Osteoblast (primary cell): ENCODE measurements around the gene LCK. TPM values are rescaled to one million over a fixed set of nuclear protein-coding genes. Genes with fewer than 3 reads are reported as not detected.
A peak's percentile ranks its signal among the peaks of the same experiment; 100 is the strongest.

Experiments
- DNase-seq: peaks from one replicate; pipeline ENCODE4 v3.0.0; 2011; ENCODE audit warnings: low spot score, mixed read lengths; ENCODE audit not compliant: insufficient read length; ENCODE audit errors: missing footprints
- H2AFZ ChIP-seq: 2 replicates; pipeline ENCODE4 v1.6.0; 2011; ENCODE audit warnings: mild to moderate bottlenecking, low read length
- H3K27ac ChIP-seq: 2 replicates; pipeline ENCODE4 v1.5.1; 2011; ENCODE audit warnings: mild to moderate bottlenecking, low read depth, low read length, moderate library complexity
- H3K27me3 ChIP-seq: 2 replicates; pipeline ENCODE4 v1.6.0; 2012; ENCODE audit warnings: mild to moderate bottlenecking, control low read depth, inconsistent platforms, low read length, moderate library complexity; ENCODE audit not compliant: insufficient read depth
- H3K36me3 ChIP-seq: 2 replicates; pipeline ENCODE4 v1.5.1; 2011; ENCODE audit warnings: mild to moderate bottlenecking, low read length, control low read depth, moderate library complexity; ENCODE audit not compliant: insufficient read depth
- H3K4me1 ChIP-seq: 2 replicates; pipeline ENCODE4 v1.5.1; 2011; ENCODE audit warnings: mild to moderate bottlenecking, low read length, control low read depth, moderate library complexity; ENCODE audit not compliant: insufficient read depth
- H3K4me2 ChIP-seq: 2 replicates; pipeline ENCODE4 v1.6.0; 2011; ENCODE audit warnings: mild to moderate bottlenecking, low read length; ENCODE audit not compliant: insufficient read depth
- H3K4me3 ChIP-seq: fragments of 200-600 bp; sonication (generic); 3 replicates; pipeline ENCODE4 v1.5.1; 2012; ENCODE audit warnings: mild to moderate bottlenecking, low read length, inconsistent platforms; ENCODE audit not compliant: insufficient read depth
- H3K79me2 ChIP-seq: 2 replicates; pipeline ENCODE4 v1.6.0; 2012; ENCODE audit warnings: mild to moderate bottlenecking, low read length, control low read depth, inconsistent platforms; ENCODE audit not compliant: insufficient read depth
- H3K9me3 ChIP-seq: 2 replicates; pipeline ENCODE4 v1.5.1; 2011; ENCODE audit warnings: low read depth, low read length, control low read depth
- H4K20me1 ChIP-seq: 2 replicates; pipeline ENCODE4 v1.6.0; 2012; ENCODE audit warnings: mild to moderate bottlenecking, low read length, control low read depth; ENCODE audit not compliant: insufficient read depth
- CTCF ChIP-seq: IDR thresholded peaks from 2 replicates; pipeline ENCODE4 v1.5.1; 2011; ENCODE audit warnings: mild to moderate bottlenecking, low read depth, low read length, moderate library complexity; ENCODE audit errors: extremely low read depth
- total RNA-seq: library from RNA; depleted of rRNA; stranded (reverse); fragments of >200 nt; gene quantifications from 2 replicates; pipeline ENCODE4 v1.2.3, GENCODE V29; 2012

Gene LCK
- total RNA-seq, 1 donor: not detected

GRCh38 chr1:32247452-32247851, 3.6 kb upstream of the LCK start:
- no peak overlapping the region for H3K4me2 ChIP-seq
- no peak for DNase-seq
- no peaks in the 10 kb centered on the region for H4K20me1 ChIP-seq
- no peaks in the 10 kb centered on the region for H3K9me3 ChIP-seq
- H3K4me3 ChIP-seq: no peak overlapping the region
- TF ChIP-seq CTCF: no peak
- peaks cover under 1% of the 10 kb centered on the region for H3K27me3 ChIP-seq
- peak overlapping the region; percentile 36 for H2AFZ ChIP-seq
- peak overlapping the region; percentile 65 for H3K27ac ChIP-seq
- H3K36me3 ChIP-seq: no peaks in the 10 kb centered on the region
- H3K79me2 ChIP-seq: no peaks in the 10 kb centered on the region
- H3K4me1 ChIP-seq: peaks cover 18% of the 10 kb centered on the region

GRCh38 chr1:32247983-32248889, 2.8 kb upstream of the LCK start:
- H2AFZ ChIP-seq: peak overlapping the region; percentile 11
- no peaks in the 10 kb centered on the region for H4K20me1 ChIP-seq
- peaks cover 4% of the 10 kb centered on the region for H3K27me3 ChIP-seq
- H3K9me3 ChIP-seq: no peaks in the 10 kb centered on the region
- no peaks in the 10 kb centered on the region for H3K79me2 ChIP-seq
- H3K4me3 ChIP-seq: peak overlapping the region; percentile 35
- DNase-seq: peak; percentile 95
- no peaks in the 10 kb centered on the region for H3K36me3 ChIP-seq
- no peak overlapping the region for H3K27ac ChIP-seq
- TF ChIP-seq CTCF: peak; percentile 71
- peak overlapping the region; percentile 62 for H3K4me2 ChIP-seq
- peaks cover 18% of the 10 kb centered on the region for H3K4me1 ChIP-seq

DNA sequence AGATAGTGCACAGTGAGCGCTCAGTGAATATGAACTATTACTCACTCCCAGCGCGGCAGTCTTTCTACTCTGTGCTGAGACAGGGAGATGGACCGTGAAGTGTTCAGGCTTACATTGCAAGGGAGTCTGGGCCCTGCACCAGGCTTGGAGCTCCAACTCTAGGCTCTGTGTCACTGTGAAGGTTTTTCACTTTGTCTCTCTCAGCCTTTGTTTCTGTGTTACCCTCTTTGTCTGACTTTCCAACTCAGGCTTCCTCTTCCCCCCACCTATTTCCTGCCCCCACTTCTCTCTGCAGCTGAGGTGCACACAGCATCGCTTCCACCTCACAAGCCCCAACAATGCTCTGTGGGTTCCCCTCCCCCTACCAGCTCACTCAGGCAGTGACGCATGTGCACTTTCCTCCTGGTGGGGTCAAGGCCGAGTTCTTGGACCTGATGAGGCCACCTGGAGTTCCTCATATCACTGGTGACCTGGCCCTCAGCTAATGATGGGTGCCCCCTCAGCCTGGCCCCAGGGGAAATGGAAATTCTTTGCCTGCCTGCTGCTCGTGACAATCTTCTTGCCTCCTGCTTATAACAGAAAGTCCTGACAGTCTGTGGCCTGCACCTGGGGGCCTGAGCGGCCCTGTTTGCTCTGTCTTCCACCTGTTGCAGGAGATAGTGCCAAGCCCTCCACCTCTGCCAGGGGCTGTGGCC, 1.1 kb upstream of the LCK start:
- Histone ChIP-seq H3K9me3 (no peaks in the 10 kb centered on the region), H3K4me1 (peaks cover 18% of the 10 kb centered on the region), H3K4me3 (no peak overlapping the region), H3K27me3 (peaks cover 4% of the 10 kb centered on the region), H3K27ac (no peak overlapping the region), H3K36me3 (no peaks in the 10 kb centered on the region), H3K79me2 (no peaks in the 10 kb centered on the region), H3K4me2 (no peak overlapping the region), H4K20me1 (no peaks in the 10 kb centered on the region), H2AFZ (no peak overlapping the region)
- no peak for TF ChIP-seq CTCF
- no peak for DNase-seq
